KMS-11 (cell line): Measurements from ENCODE around the gene C12orf56.

Experiments
- H2AFZ ChIP-seq: fragments of 200-600 bp; sonication (generic); 2 replicates; pipeline ENCODE4 v1.6.1; 2016; ENCODE audit warnings: antibody characterized with exemption, mixed run types, low read depth
- H3K27ac ChIP-seq: fragments of 200-600 bp; sonication (generic); 2 replicates; pipeline ENCODE4 v1.6.1; 2016; ENCODE audit warnings: mild to moderate bottlenecking, mixed run types
- H3K27me3 ChIP-seq: fragments of 200-600 bp; sonication (generic); 2 replicates; pipeline ENCODE4 v1.6.1; 2017; ENCODE audit warnings: mild to moderate bottlenecking, low read depth, mixed run types, moderate library complexity; ENCODE audit not compliant: insufficient read depth
- H3K36me3 ChIP-seq: fragments of 200-600 bp; sonication (generic); 2 replicates; pipeline ENCODE4 v1.6.1; 2017; ENCODE audit warnings: mild to moderate bottlenecking, mixed run types; ENCODE audit not compliant: insufficient read depth
- H3K4me1 ChIP-seq: fragments of 200-600 bp; sonication (generic); 2 replicates; pipeline ENCODE4 v1.6.1; 2016; ENCODE audit warnings: mild to moderate bottlenecking, low read depth, mixed run types; ENCODE audit not compliant: poor library complexity, severe bottlenecking
- H3K4me2 ChIP-seq: fragments of 200-600 bp; sonication (generic); 2 replicates; pipeline ENCODE4 v1.7.0; 2016; ENCODE audit warnings: mild to moderate bottlenecking, mixed run types
- H3K4me3 ChIP-seq: fragments of 200-600 bp; sonication (generic); IDR thresholded peaks from 2 replicates; pipeline ENCODE4 v1.6.1; 2017; ENCODE audit warnings: low read depth, low read length, mixed read lengths; ENCODE audit not compliant: insufficient read depth
- H3K79me2 ChIP-seq: fragments of 200-600 bp; sonication (generic); 2 replicates; pipeline ENCODE4 v1.6.1; 2016; ENCODE audit warnings: low read depth, mixed run types; ENCODE audit not compliant: insufficient read depth
- H3K9ac ChIP-seq: fragments of 200-600 bp; sonication (generic); 2 replicates; pipeline ENCODE4 v1.6.1; 2016; ENCODE audit warnings: mild to moderate bottlenecking, mixed run types
- H4K20me1 ChIP-seq: fragments of 200-600 bp; sonication (generic); 2 replicates; pipeline ENCODE4 v1.6.1; 2016; ENCODE audit warnings: mild to moderate bottlenecking, mixed run types; ENCODE audit not compliant: insufficient read depth
- CTCF ChIP-seq: fragments of 200-600 bp; sonication (generic); conservative IDR thresholded peaks from 2 replicates; pipeline ENCODE4 v1.6.1; 2017; ENCODE audit warnings: low read depth, mild to moderate bottlenecking, antibody characterized with exemption, low read length, moderate library complexity, mixed read lengths

Gene C12orf56

GRCh38 chr12:64232196-64232595 is 158.4 kb downstream of the C12orf56 start:
- H4K20me1 ChIP-seq, result no peaks in the 10 kb centered on the region
- no peaks in the 10 kb centered on the region for H3K27me3 ChIP-seq
- H3K4me3 ChIP-seq, result no peak overlapping the region
- H2AFZ ChIP-seq, result no peak overlapping the region
- H3K79me2 ChIP-seq, result no peaks in the 10 kb centered on the region
- no peaks in the 10 kb centered on the region for H3K36me3 ChIP-seq
- H3K4me1 ChIP-seq, result no peaks in the 10 kb centered on the region
- TF ChIP-seq CTCF, result no peak
- H3K9ac ChIP-seq, result no peak overlapping the region
- no peak overlapping the region for H3K4me2 ChIP-seq
- H3K27ac ChIP-seq, result no peak overlapping the region

DNA sequence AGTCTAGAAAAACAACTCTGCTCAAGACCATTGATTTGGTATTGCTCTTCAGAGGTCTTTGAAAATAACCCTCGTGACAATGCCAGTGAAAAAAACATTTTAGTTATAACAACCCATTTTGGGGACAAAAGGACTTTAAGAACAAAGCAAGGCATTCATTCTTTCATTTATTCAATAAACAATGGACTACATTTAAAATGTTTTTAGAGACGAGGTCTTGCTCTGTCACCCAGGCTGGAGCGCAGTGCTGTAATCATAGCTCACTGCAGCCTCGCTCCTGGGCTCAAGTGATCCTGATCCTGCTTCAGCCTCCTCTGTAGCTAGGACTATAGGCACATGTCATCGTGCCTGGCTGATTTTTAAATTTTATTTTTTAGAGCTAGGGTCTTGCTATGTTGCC is 160.8 kb downstream of the C12orf56 start:
- Histone ChIP-seq H3K79me2 (no peaks in the 10 kb centered on the region), H3K4me2 (no peak overlapping the region), H4K20me1 (no peaks in the 10 kb centered on the region), H3K9ac (no peak overlapping the region), H2AFZ (no peak overlapping the region), H3K4me3 (no peak overlapping the region), H3K36me3 (no peaks in the 10 kb centered on the region), H3K4me1 (no peaks in the 10 kb centered on the region), H3K27ac (no peak overlapping the region), H3K27me3 (no peaks in the 10 kb centered on the region)
- no peak for TF ChIP-seq CTCF

GRCh38 chr12:64229240-64229639 is 161.3 kb downstream of the C12orf56 start:
- no peak for TF ChIP-seq CTCF
- Histone ChIP-seq H3K27me3 (no peaks in the 10 kb centered on the region), H3K4me1 (no peaks in the 10 kb centered on the region), H3K79me2 (no peaks in the 10 kb centered on the region), H3K36me3 (no peaks in the 10 kb centered on the region), H3K4me2 (no peak overlapping the region), H4K20me1 (no peaks in the 10 kb centered on the region), H2AFZ (no peak overlapping the region), H3K27ac (no peak overlapping the region), H3K4me3 (no peak overlapping the region), H3K9ac (no peak overlapping the region)

DNA sequence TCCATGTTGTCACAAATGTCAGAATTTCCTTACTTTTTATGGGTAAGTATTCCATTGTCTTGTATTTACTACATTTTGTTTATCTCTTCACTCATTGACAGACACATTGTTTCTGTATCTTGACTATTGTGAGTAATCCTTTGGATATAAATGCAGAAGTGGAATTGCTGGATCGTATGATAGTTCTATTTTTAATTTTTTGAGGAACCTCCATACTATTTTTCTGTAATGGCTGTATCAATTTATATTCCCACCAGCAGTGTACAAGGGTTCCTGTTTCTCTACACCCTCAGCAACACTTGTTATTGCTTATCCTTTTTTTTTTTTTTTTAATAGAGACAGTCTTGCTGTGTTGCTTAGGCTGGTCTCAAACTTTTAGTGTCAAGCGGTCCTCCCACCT is 164.9 kb downstream of the C12orf56 start:
- no peaks in the 10 kb centered on the region for H3K27me3 ChIP-seq
- no peak for TF ChIP-seq CTCF
- H3K27ac ChIP-seq, result no peak overlapping the region
- peaks cover 11% of the 10 kb centered on the region; the same call in 1 of the 2 replicates for H3K79me2 ChIP-seq
- no peak overlapping the region for H2AFZ ChIP-seq
- no peaks in the 10 kb centered on the region for H4K20me1 ChIP-seq
- no peak overlapping the region for H3K9ac ChIP-seq
- no peak overlapping the region for H3K4me2 ChIP-seq
- H3K4me3 ChIP-seq, result no peak overlapping the region
- peaks cover 12% of the 10 kb centered on the region for H3K4me1 ChIP-seq
- no peaks in the 10 kb centered on the region for H3K36me3 ChIP-seq
